Thyroid gland (tissue), 4 donors: Measurements from ENCODE around the gene PTPRE. TPM values are rescaled to one million over a fixed set of nuclear protein-coding genes. Genes with fewer than 3 reads are reported as not detected.

Experiments
- DNase-seq, 2 donors: peaks; one replicate each; pipeline ENCODE4 v3.0.0-alpha.2; 2019
- H3K27ac ChIP-seq, 3 donors: fragments of 200-600 bp; sonication (generic); 1 replicate in 2 of 3; 2 replicates in 1 of 3; pipeline ENCODE4 v1.5.1; 2016 to 2019; ENCODE audit warnings: mild to moderate bottlenecking in 1 of 3, moderate library complexity in 1 of 3
- H3K27me3 ChIP-seq: fragments of 200-600 bp; sonication (generic); one replicate; pipeline ENCODE4 v1.5.1; 2019
- H3K36me3 ChIP-seq, 2 donors: fragments of 200-600 bp; sonication (generic); one replicate each; pipeline ENCODE4 v1.5.1; 2016 to 2019
- H3K4me1 ChIP-seq, 2 donors: fragments of 200-600 bp; sonication (generic); one replicate each; pipeline ENCODE4 v1.5.1; 2017 to 2019
- H3K4me3 ChIP-seq, 3 donors: fragments of 200-600 bp; sonication (generic); replicated peaks in 1 of 3; 1 replicate in 2 of 3; 2 replicates in 1 of 3; pipeline ENCODE4 v1.5.1; 2016; ENCODE audit warnings: mild to moderate bottlenecking in 1 of 3
- H3K9me3 ChIP-seq: fragments of 200-600 bp; sonication (generic); one replicate; pipeline ENCODE4 v1.5.1; 2017
- CTCF ChIP-seq, 6 experiments: fragments of 200-600 bp in 3 of 6; fragments of 450-650 bp in 3 of 6; sonication (generic) in 3 of 6; IDR thresholded peaks; one replicate each; pipeline ENCODE4 v1.5.1; 2016 to 2019; ENCODE audit warnings: antibody characterized with exemption in 6 of 6, mild to moderate bottlenecking in 2 of 6, inconsistent platforms in 1 of 6, moderate library complexity in 1 of 6
- POLR2A ChIP-seq, 2 donors: fragments of 450-650 bp; IDR thresholded peaks; one replicate each; pipeline ENCODE4 v1.6.1; 2017; ENCODE audit warnings: antibody characterized with exemption in 2 of 2, mild to moderate bottlenecking in 2 of 2, moderate library complexity in 1 of 2
- WGBS, 2 donors: methylation state at CpG; one replicate each; pipeline ENCODE4 v1.1.5; 2017; 5-methylcytosine and 5-hydroxymethylcytosine counted together
- intact Hi-C: fragments of 100-400 bp; cut with DNase I; formaldehyde crosslinking; loops from one replicate; pipeline ENCODE4 v1.15.1; 2023
- total RNA-seq, 4 donors: library from RNA; depleted of rRNA; stranded (reverse); fragments of >200 nt; gene quantifications; one replicate each; pipeline ENCODE4 v1.2.3, GENCODE V29; 2016

PTPRE gene
- total RNA-seq, 4 donors from 2014 or later = 16.8 to 25.0 (median 19.4) TPM

- 63 to 75% methylated on average over 14 to 16 of the region's 16 CpGs for WGBS, 2 donors
- intact Hi-C loops = no loop called here
- TF ChIP-seq POLR2A (IDR thresholded peaks at IDR 0.05) (no peak), CTCF (IDR thresholded peaks at IDR 0.05) (no peak)
- no peak for DNase-seq
- Histone ChIP-seq H3K27ac (peak overlapping the region in 1 of 3 donors; percentile 17), H3K4me3 (no peak overlapping the region), H3K4me1 (no peaks in the 10 kb centered on the region), H3K9me3 (no peaks in the 10 kb centered on the region), H3K36me3 (no peaks in the 10 kb centered on the region), H3K27me3 (no peaks in the 10 kb centered on the region)
Observed at GRCh38 chr10:127887541-127888415, 19.1 kb upstream of the PTPRE start.

- Histone ChIP-seq H3K27me3 (no peaks in the 10 kb centered on the region), H3K27ac (no peak overlapping the region), H3K4me1 (no peaks in the 10 kb centered on the region), H3K9me3 (no peaks in the 10 kb centered on the region), H3K36me3 (no peaks in the 10 kb centered on the region), H3K4me3 (no peak overlapping the region)
- DNase-seq = no peak
- intact Hi-C loops = no loop called here
- WGBS, 2 donors = 85 to 87% methylated on average over 13 of the region's 13 CpGs
- no peak for TF ChIP-seq POLR2A (IDR thresholded peaks at IDR 0.05)
- no peak for TF ChIP-seq CTCF (IDR thresholded peaks at IDR 0.05)
Observed at GRCh38 chr10:127888521-127889312, 18.2 kb upstream of the PTPRE start.

DNA sequence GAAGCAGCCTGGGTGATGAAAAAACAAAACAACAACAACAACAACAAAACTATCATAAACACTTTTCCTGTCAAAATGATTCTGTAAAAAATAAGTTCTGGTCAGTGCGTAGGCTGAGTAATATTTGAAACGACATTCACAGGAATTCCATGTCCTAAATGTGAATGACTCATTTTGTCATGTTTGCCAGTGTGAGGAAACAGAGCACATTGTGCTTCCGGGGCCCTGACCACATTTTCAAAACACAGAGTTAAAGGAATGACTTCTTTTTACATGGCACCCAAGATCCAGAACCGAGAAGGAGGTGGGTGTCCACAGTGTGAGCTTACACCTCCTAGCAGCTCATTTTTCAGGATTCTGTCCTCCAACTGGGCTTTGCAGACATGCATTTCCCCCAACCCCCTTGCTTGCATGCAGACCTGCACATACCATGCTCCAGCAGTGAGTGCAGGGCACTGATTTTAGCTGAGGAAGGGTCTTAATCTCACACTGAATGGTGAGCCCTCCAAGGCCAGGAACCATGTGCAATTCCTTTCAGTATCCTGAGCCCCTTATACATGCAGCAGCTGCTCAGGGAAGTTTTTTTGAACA is 17.2 kb upstream of the PTPRE start:
- 68% methylated on average over 4 of the region's 4 CpGs for WGBS, 2 donors

DNA sequence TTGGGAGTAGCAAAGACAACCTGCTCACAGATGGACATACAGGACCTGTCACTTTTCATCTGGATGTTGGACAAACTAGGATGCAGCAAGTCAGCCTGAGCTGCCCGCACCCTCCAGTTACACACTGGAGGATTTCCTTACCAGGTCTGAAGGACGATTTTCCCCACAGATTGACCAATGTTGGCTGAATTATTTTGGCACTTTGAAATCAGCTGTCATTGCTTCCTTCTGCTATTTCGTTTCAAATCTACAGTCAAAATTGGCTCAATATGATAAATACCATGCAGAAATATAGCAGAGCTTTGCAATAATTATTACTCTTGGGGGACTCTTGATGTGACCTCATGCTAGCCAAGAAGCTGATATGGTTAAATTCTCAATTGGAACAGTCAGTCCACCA is 16.7 kb upstream of the PTPRE start:
- no peak overlapping the region for H3K4me3 ChIP-seq
- no peaks in the 10 kb centered on the region for H3K36me3 ChIP-seq
- no peaks in the 10 kb centered on the region for H3K9me3 ChIP-seq
- TF ChIP-seq POLR2A (IDR thresholded peaks at IDR 0.05) (no peak), CTCF (IDR thresholded peaks at IDR 0.05) (no peak)
- no peak overlapping the region for H3K27ac ChIP-seq
- no peaks in the 10 kb centered on the region for H3K4me1 ChIP-seq
- intact Hi-C loops = no loop called here
- 70 to 76% methylated on average over 3 of the region's 3 CpGs for WGBS, 2 donors
- no peak for DNase-seq
- no peaks in the 10 kb centered on the region for H3K27me3 ChIP-seq

More for the DNA sequence above, 17.2 kb upstream of the PTPRE start:
- no peaks in the 10 kb centered on the region for H3K4me1 ChIP-seq
- DNase-seq = no peak
- no peaks in the 10 kb centered on the region for H3K9me3 ChIP-seq
- H3K36me3 ChIP-seq = no peaks in the 10 kb centered on the region
- TF ChIP-seq POLR2A (IDR thresholded peaks at IDR 0.05) = no peak
- TF ChIP-seq CTCF (IDR thresholded peaks at IDR 0.05) = no peak
- no peak overlapping the region for H3K27ac ChIP-seq
- no peak overlapping the region for H3K4me3 ChIP-seq
- no peaks in the 10 kb centered on the region for H3K27me3 ChIP-seq
- intact Hi-C loops = no loop called here
